Activated CD4-positive, alpha-beta T cell treated with anti-CD3 and anti-CD28 coated beads for 1 hour (primary cell): ENCODE results near the gene CAV2.

Experiments used
- DNase-seq: peaks from one replicate; pipeline ENCODE4 v3.0.0-alpha.2; 2020

Gene CAV2

GRCh38 chr7:116549370-116549769 lies 49.8 kb downstream of the CAV2 start:
- DNase-seq = no peak

- DNase-seq = no peak
Observed at GRCh38 chr7:116551692-116552091, 52.2 kb downstream of the CAV2 start.

- no peak for DNase-seq
Observed at GRCh38 chr7:116552602-116553001, 53.1 kb downstream of the CAV2 start.

GRCh38 chr7:116553168-116553964 lies 53.8 kb downstream of the CAV2 start:
- DNase-seq = no peak

- no peak for DNase-seq
Observed at GRCh38 chr7:116554436-116554835, 54.9 kb downstream of the CAV2 start.

GRCh38 chr7:116554911-116555310 lies 55.4 kb downstream of the CAV2 start:
- no peak for DNase-seq

- no peak for DNase-seq
Observed at GRCh38 chr7:116557066-116557585, 57.6 kb downstream of the CAV2 start.

GRCh38 chr7:116557901-116558300 lies 58.4 kb downstream of the CAV2 start:
- DNase-seq = no peak
